ENCODE results near the gene SUGP2.

- TF ChIP-seq POLR2A (IDR thresholded peaks at IDR 0.05) (no peak), CTCF (IDR thresholded peaks at IDR 0.05) (no peak)
Measured at GRCh38 chr19:19027228-19027627, 6.1 kb downstream of the SUGP2 start.

All from upper lobe of left lung (tissue), 4 donors.